ENCODE results near the gene NTM. TPM values are rescaled to one million over a fixed set of nuclear protein-coding genes. Genes with fewer than 3 reads are reported as not detected.

NTM gene
- total RNA-seq, 2 donors from 2014 or later = 19.1 to 44.7 TPM

- Histone ChIP-seq H3K4me1 (peaks cover 0 to 10% of the 10 kb centered on the region in 2 donors), H3K36me3 (no peaks in the 10 kb centered on the region), H3K27ac (peak overlapping the region in 1 of 2 donors; percentile 70), H3K4me3 (no peak overlapping the region), H3K9me3 (no peaks in the 10 kb centered on the region), H3K27me3 (no peaks in the 10 kb centered on the region)
- no peak for TF ChIP-seq CTCF (IDR thresholded peaks at IDR 0.05)
- no peak for DNase-seq (ENCODE audit: low spot score)
These were observed 598.8 kb downstream of the NTM start for GRCh38 chr11:131969261-131969660.

GRCh38 chr11:131973061-131973460 lies 602.6 kb downstream of the NTM start:
- Histone ChIP-seq H3K4me1 (peaks cover 0 to 6% of the 10 kb centered on the region in 2 donors), H3K9me3 (no peaks in the 10 kb centered on the region), H3K27ac (peak overlapping the region; percentile 34 to 37), H3K27me3 (no peaks in the 10 kb centered on the region), H3K4me3 (no peak overlapping the region), H3K36me3 (no peaks in the 10 kb centered on the region)
- no peak for TF ChIP-seq CTCF (IDR thresholded peaks at IDR 0.05)
- DNase-seq (ENCODE audit: low spot score) = no peak

- H3K4me1 ChIP-seq = peaks cover 0 to 16% of the 10 kb centered on the region in 2 donors
- TF ChIP-seq CTCF (IDR thresholded peaks at IDR 0.05) = no peak
These were observed 605.2 kb downstream of the NTM start for GRCh38 chr11:131975619-131976018.

GRCh38 chr11:131976021-131976420 lies 605.6 kb downstream of the NTM start:
- Histone ChIP-seq H3K4me1 (peaks cover 0 to 20% of the 10 kb centered on the region in 2 donors), H3K27me3 (no peaks in the 10 kb centered on the region), H3K27ac (peak overlapping the region in 1 of 2 donors; percentile 21), H3K9me3 (no peaks in the 10 kb centered on the region), H3K4me3 (no peak overlapping the region), H3K36me3 (no peaks in the 10 kb centered on the region)
- TF ChIP-seq CTCF (IDR thresholded peaks at IDR 0.05) = no peak
- DNase-seq (ENCODE audit: low spot score) = no peak

More at GRCh38 chr11:131975619-131976018, 605.2 kb downstream of the NTM start:
- Histone ChIP-seq H3K9me3 (no peaks in the 10 kb centered on the region), H3K4me3 (no peak overlapping the region), H3K27ac (peak overlapping the region in 1 of 2 donors; percentile 21), H3K36me3 (no peaks in the 10 kb centered on the region), H3K27me3 (no peaks in the 10 kb centered on the region)
- DNase-seq (ENCODE audit: low spot score) = no peak

- no peaks in the 10 kb centered on the region for H3K27me3 ChIP-seq
- TF ChIP-seq CTCF (IDR thresholded peaks at IDR 0.05) = no peak
- H3K4me1 ChIP-seq = peaks cover 0 to 28% of the 10 kb centered on the region in 2 donors
- H3K9me3 ChIP-seq = no peaks in the 10 kb centered on the region
- no peak overlapping the region for H3K4me3 ChIP-seq
- no peak overlapping the region for H3K27ac ChIP-seq
- no peak for DNase-seq (ENCODE audit: low spot score)
- no peaks in the 10 kb centered on the region for H3K36me3 ChIP-seq
These were observed 606.8 kb downstream of the NTM start for GRCh38 chr11:131977231-131977630.

- TF ChIP-seq CTCF (IDR thresholded peaks at IDR 0.05) = no peak
- no peaks in the 10 kb centered on the region for H3K27me3 ChIP-seq
- peaks cover 0 to 31% of the 10 kb centered on the region in 2 donors for H3K4me1 ChIP-seq
- no peaks in the 10 kb centered on the region for H3K9me3 ChIP-seq
- H3K36me3 ChIP-seq = no peaks in the 10 kb centered on the region
- H3K4me3 ChIP-seq = no peak overlapping the region
- DNase-seq (ENCODE audit: low spot score) = no peak
- H3K27ac ChIP-seq = no peak overlapping the region
These were observed 607.4 kb downstream of the NTM start for GRCh38 chr11:131977854-131978253.
